ENCODE measurements around the gene RABL6.
"Not testable (repeated sequence)": the region's sequence is repeated elsewhere in the genome, so short reads cannot be mapped to it uniquely, and the experiment has no call there.

Gene RABL6

GRCh38 chr9:136807281-136808074, at the start of gene RABL6:
TSS of gene RABL6 (plus strand) at chr9:136807948. CDS start at chr9:136808197, 249 bp downstream.
- DNase-seq, result peak; percentile 85 to 89

- no peak for DNase-seq
Observed at GRCh38 chr9:136759001-136759400, 48.7 kb upstream of the RABL6 start.

- no peak for DNase-seq
Observed at GRCh38 chr9:136759436-136760325, 48.1 kb upstream of the RABL6 start.

GRCh38 chr9:136760424-136760823, 47.3 kb upstream of the RABL6 start:
- no peak for DNase-seq

GRCh38 chr9:136760834-136761544, 46.8 kb upstream of the RABL6 start:
- peak in 1 of 2 experiments; percentile 54 for DNase-seq

- DNase-seq, result no peak
Observed at GRCh38 chr9:136761545-136761981, 46.2 kb upstream of the RABL6 start.

GRCh38 chr9:136762221-136762691, 45.5 kb upstream of the RABL6 start:
- no peak for DNase-seq

GRCh38 chr9:136762915-136763648, 44.7 kb upstream of the RABL6 start:
- DNase-seq, result peak; percentile 66 to 73

- no peak for DNase-seq
Observed at GRCh38 chr9:136763649-136764035, 44.1 kb upstream of the RABL6 start.

GRCh38 chr9:136764301-136764891, 43.4 kb upstream of the RABL6 start, which contains the start of gene LCN15:
TSS of gene LCN15 (minus strand) at chr9:136764518. CDS start at chr9:136764488, 30 bp downstream.
- no peak for DNase-seq

GRCh38 chr9:136765041-136765440, 42.7 kb upstream of the RABL6 start:
- no peak for DNase-seq

- DNase-seq, result not testable (repeated sequence)
Observed at GRCh38 chr9:136765745-136766409, 41.9 kb upstream of the RABL6 start.

- peak; percentile 57 to 66 for DNase-seq
Observed at GRCh38 chr9:136766410-136767120, 41.2 kb upstream of the RABL6 start.

- DNase-seq, result peak; percentile 67 to 75
Observed at GRCh38 chr9:136769710-136770191, 38.0 kb upstream of the RABL6 start.

GRCh38 chr9:136771907-136772415, 35.8 kb upstream of the RABL6 start:
- DNase-seq, result no peak

- peak; percentile 44 to 56 for DNase-seq
Observed at GRCh38 chr9:136773386-136774044, 34.2 kb upstream of the RABL6 start.

- DNase-seq, result no peak
Observed at GRCh38 chr9:136774416-136775045, 33.2 kb upstream of the RABL6 start.

- DNase-seq, result no peak
Observed at GRCh38 chr9:136775191-136775590, 32.6 kb upstream of the RABL6 start.

- no peak for DNase-seq
Observed at GRCh38 chr9:136776947-136777346, 30.8 kb upstream of the RABL6 start.

Data from activated T-cell treated with anti-CD3 and anti-CD28 coated beads, Interleukin-2, amount 50 U/mL, for 48 hours (primary cell).